ENCODE data around the gene TMEM89.
A peak's percentile ranks its signal among the peaks of the same experiment; 100 is the strongest.

Gene TMEM89

GRCh38 chr3:48621461-48621869, at the start of gene TMEM89:
TMEM89 (minus strand) TSS chr3:48621769; CDS start chr3:48621756, 13 bp downstream.
- Histone ChIP-seq H3K9me3 (peaks cover 19% of the 10 kb centered on the region), H3K27me3 (ENCODE audit: low read depth) (no peaks in the 10 kb centered on the region), H3K4me3 (no peak within 1 kb of the TSS), H3K36me3 (replicated peaks) (peaks cover 7% of the 10 kb centered on the region), H3K4me1 (no peaks in the 10 kb centered on the region)
- in situ Hi-C loops (cut with MboI; ENCODE audit: low sequenced_read_pairs) = no loop called here
- no peak for DNase-seq (ENCODE audit: low spot score in 2 of 2)

GRCh38 chr3:48664929-48665328, 43.4 kb upstream of the TMEM89 start:
- Histone ChIP-seq H3K9me3 (no peaks in the 10 kb centered on the region), H3K36me3 (replicated peaks) (0 out of 2 replicates have a peak, but pooled peaks cover 6% of the 10 kb centered on the region), H3K4me1 (peaks cover 15% of the 10 kb centered on the region), H3K4me3 (no peak overlapping the region), H3K27me3 (ENCODE audit: low read depth) (no peaks in the 10 kb centered on the region)
- in situ Hi-C loops (cut with MboI; ENCODE audit: low sequenced_read_pairs) = no loop called here
- DNase-seq (ENCODE audit: low spot score in 2 of 2) = no peak

- Histone ChIP-seq H3K27me3 (ENCODE audit: low read depth) (no peaks in the 10 kb centered on the region), H3K9me3 (no peaks in the 10 kb centered on the region), H3K4me3 (peak overlapping the region; percentile 60), H3K36me3 (replicated peaks) (0 out of 2 replicates have a peak, but pooled peaks cover 3% of the 10 kb centered on the region), H3K4me1 (peaks cover 15% of the 10 kb centered on the region)
- in situ Hi-C loops (cut with MboI; ENCODE audit: low sequenced_read_pairs) = no loop called here
- no peak for DNase-seq (ENCODE audit: low spot score in 2 of 2)
These were observed 42.7 kb upstream of the TMEM89 start for GRCh38 chr3:48664313-48664644.

GRCh38 chr3:48663489-48664312, 42.1 kb upstream of the TMEM89 start:
- peaks cover 15% of the 10 kb centered on the region for H3K4me1 ChIP-seq
- H3K9me3 ChIP-seq = no peaks in the 10 kb centered on the region
- DNase-seq (ENCODE audit: low spot score in 2 of 2) = peak; percentile 96 to 99
- H3K27me3 ChIP-seq (ENCODE audit: low read depth) = no peaks in the 10 kb centered on the region
- in situ Hi-C loops (cut with MboI; ENCODE audit: low sequenced_read_pairs) = no loop called here
- H3K36me3 ChIP-seq (replicated peaks) = 0 out of 2 replicates have a peak, but pooled peaks cover 2% of the 10 kb centered on the region
- H3K4me3 ChIP-seq = peak overlapping the region; percentile 60

- 0 out of 2 replicates have a peak, but pooled peaks cover 2% of the 10 kb centered on the region for H3K36me3 ChIP-seq (replicated peaks)
- H3K9me3 ChIP-seq = no peaks in the 10 kb centered on the region
- peak; percentile 66 to 92 for DNase-seq (ENCODE audit: low spot score in 2 of 2)
- in situ Hi-C loops (cut with MboI; ENCODE audit: low sequenced_read_pairs) = no loop called here
- H3K4me3 ChIP-seq = peak within 1 kb of the TSS; percentile 60
- no peaks in the 10 kb centered on the region for H3K27me3 ChIP-seq (ENCODE audit: low read depth)
- peaks cover 15% of the 10 kb centered on the region for H3K4me1 ChIP-seq
These were observed 41.4 kb upstream of the TMEM89 start, which contains the start of gene CELSR3 for GRCh38 chr3:48662753-48663488. CELSR3 (minus strand) TSS chr3:48662886; CDS start chr3:48662634, 252 bp downstream.

GRCh38 chr3:48662145-48662752, 40.7 kb upstream of the TMEM89 start:
- peaks cover 15% of the 10 kb centered on the region for H3K4me1 ChIP-seq
- H3K36me3 ChIP-seq (replicated peaks) = 0 out of 2 replicates have a peak, but pooled peaks cover 2% of the 10 kb centered on the region
- H3K27me3 ChIP-seq (ENCODE audit: low read depth) = no peaks in the 10 kb centered on the region
- H3K9me3 ChIP-seq = no peaks in the 10 kb centered on the region
- DNase-seq (ENCODE audit: low spot score in 2 of 2) = peak in 1 of 2 experiments; percentile 41
- peak overlapping the region; percentile 60 for H3K4me3 ChIP-seq
- in situ Hi-C loops (cut with MboI; ENCODE audit: low sequenced_read_pairs) = no loop called here

- peak; percentile 27 to 84 for DNase-seq (ENCODE audit: low spot score in 2 of 2)
- H3K27me3 ChIP-seq (ENCODE audit: low read depth) = no peaks in the 10 kb centered on the region
- H3K4me1 ChIP-seq = peaks cover 15% of the 10 kb centered on the region
- H3K9me3 ChIP-seq = no peaks in the 10 kb centered on the region
- H3K4me3 ChIP-seq = peak overlapping the region; percentile 60
- in situ Hi-C loops (cut with MboI; ENCODE audit: low sequenced_read_pairs) = no loop called here
- 0 out of 2 replicates have a peak, but pooled peaks cover 2% of the 10 kb centered on the region for H3K36me3 ChIP-seq (replicated peaks)
These were observed 40.1 kb upstream of the TMEM89 start for GRCh38 chr3:48661501-48662144.

- H3K4me1 ChIP-seq = peaks cover 15% of the 10 kb centered on the region
- H3K4me3 ChIP-seq = no peak overlapping the region
- no peaks in the 10 kb centered on the region for H3K27me3 ChIP-seq (ENCODE audit: low read depth)
- 0 out of 2 replicates have a peak, but pooled peaks cover 2% of the 10 kb centered on the region for H3K36me3 ChIP-seq (replicated peaks)
- in situ Hi-C loops (cut with MboI; ENCODE audit: low sequenced_read_pairs) = no loop called here
- no peak for DNase-seq (ENCODE audit: low spot score in 2 of 2)
- H3K9me3 ChIP-seq = no peaks in the 10 kb centered on the region
These were observed 39.3 kb upstream of the TMEM89 start for GRCh38 chr3:48660800-48661400.

- peaks cover 1% of the 10 kb centered on the region for H3K4me1 ChIP-seq
- H3K36me3 ChIP-seq (replicated peaks) = no peaks in the 10 kb centered on the region
- no peaks in the 10 kb centered on the region for H3K27me3 ChIP-seq (ENCODE audit: low read depth)
- in situ Hi-C loops (cut with MboI; ENCODE audit: low sequenced_read_pairs) = no loop called here
- no peaks in the 10 kb centered on the region for H3K9me3 ChIP-seq
- no peak for DNase-seq (ENCODE audit: low spot score in 2 of 2)
- H3K4me3 ChIP-seq = no peak overlapping the region
These were observed 35.3 kb upstream of the TMEM89 start for GRCh38 chr3:48656841-48657281.

- H3K9me3 ChIP-seq = no peaks in the 10 kb centered on the region
- H3K36me3 ChIP-seq (replicated peaks) = no peaks in the 10 kb centered on the region
- in situ Hi-C loops (cut with MboI; ENCODE audit: low sequenced_read_pairs) = no loop called here
- DNase-seq (ENCODE audit: low spot score in 2 of 2) = peak; percentile 68 to 86
- H3K27me3 ChIP-seq (ENCODE audit: low read depth) = no peaks in the 10 kb centered on the region
- no peaks in the 10 kb centered on the region for H3K4me1 ChIP-seq
- H3K4me3 ChIP-seq = peak overlapping the region; percentile 43
These were observed 34.7 kb upstream of the TMEM89 start for GRCh38 chr3:48656061-48656840.

GRCh38 chr3:48655606-48656005, 34.0 kb upstream of the TMEM89 start:
- in situ Hi-C loops (cut with MboI; ENCODE audit: low sequenced_read_pairs) = no loop called here
- Histone ChIP-seq H3K4me1 (no peaks in the 10 kb centered on the region), H3K36me3 (replicated peaks) (no peaks in the 10 kb centered on the region), H3K27me3 (ENCODE audit: low read depth) (no peaks in the 10 kb centered on the region), H3K4me3 (no peak overlapping the region), H3K9me3 (no peaks in the 10 kb centered on the region)
- no peak for DNase-seq (ENCODE audit: low spot score in 2 of 2)

GRCh38 chr3:48655063-48655462, 33.5 kb upstream of the TMEM89 start:
- no peaks in the 10 kb centered on the region for H3K4me1 ChIP-seq
- H3K27me3 ChIP-seq (ENCODE audit: low read depth) = no peaks in the 10 kb centered on the region
- DNase-seq (ENCODE audit: low spot score in 2 of 2) = no peak
- in situ Hi-C loops (cut with MboI; ENCODE audit: low sequenced_read_pairs) = no loop called here
- H3K9me3 ChIP-seq = no peaks in the 10 kb centered on the region
- no peak overlapping the region for H3K4me3 ChIP-seq
- H3K36me3 ChIP-seq (replicated peaks) = no peaks in the 10 kb centered on the region
